WI38 (cell line): ENCODE data around the gene HTR3E.
A peak's percentile ranks its signal among the peaks of the same experiment; 100 is the strongest.

Source experiments
- H3K4me3 ChIP-seq: 2 replicates; pipeline ENCODE4 v1.5.1; 2011; ENCODE audit warnings: low read depth, mild to moderate bottlenecking, control low read depth, low read length
- CTCF ChIP-seq: IDR thresholded peaks from 2 replicates; pipeline ENCODE4 v1.5.1; 2012; ENCODE audit warnings: low read depth, mild to moderate bottlenecking, control low read depth, low read length

Gene HTR3E

GRCh38 chr3:184156522-184156955 lies 59.7 kb downstream of the HTR3E start:
- no peak for TF ChIP-seq CTCF
- H3K4me3 ChIP-seq = peak overlapping the region; percentile 98
